Activated CD8-positive, alpha-beta memory T cell treated with anti-CD3 and anti-CD28 coated beads for 4 hours (primary cell): Measurements from ENCODE around the gene NMD3.
"Not testable (repeated sequence)": the region's sequence is repeated elsewhere in the genome, so short reads cannot be mapped to it uniquely, and the experiment has no call there.

Experiments
- DNase-seq, 2 donors: peaks; one replicate each; pipeline ENCODE4 v3.0.0-alpha.2; 2020; ENCODE audit warnings: low read depth in 2 of 2

Gene NMD3

DNA sequence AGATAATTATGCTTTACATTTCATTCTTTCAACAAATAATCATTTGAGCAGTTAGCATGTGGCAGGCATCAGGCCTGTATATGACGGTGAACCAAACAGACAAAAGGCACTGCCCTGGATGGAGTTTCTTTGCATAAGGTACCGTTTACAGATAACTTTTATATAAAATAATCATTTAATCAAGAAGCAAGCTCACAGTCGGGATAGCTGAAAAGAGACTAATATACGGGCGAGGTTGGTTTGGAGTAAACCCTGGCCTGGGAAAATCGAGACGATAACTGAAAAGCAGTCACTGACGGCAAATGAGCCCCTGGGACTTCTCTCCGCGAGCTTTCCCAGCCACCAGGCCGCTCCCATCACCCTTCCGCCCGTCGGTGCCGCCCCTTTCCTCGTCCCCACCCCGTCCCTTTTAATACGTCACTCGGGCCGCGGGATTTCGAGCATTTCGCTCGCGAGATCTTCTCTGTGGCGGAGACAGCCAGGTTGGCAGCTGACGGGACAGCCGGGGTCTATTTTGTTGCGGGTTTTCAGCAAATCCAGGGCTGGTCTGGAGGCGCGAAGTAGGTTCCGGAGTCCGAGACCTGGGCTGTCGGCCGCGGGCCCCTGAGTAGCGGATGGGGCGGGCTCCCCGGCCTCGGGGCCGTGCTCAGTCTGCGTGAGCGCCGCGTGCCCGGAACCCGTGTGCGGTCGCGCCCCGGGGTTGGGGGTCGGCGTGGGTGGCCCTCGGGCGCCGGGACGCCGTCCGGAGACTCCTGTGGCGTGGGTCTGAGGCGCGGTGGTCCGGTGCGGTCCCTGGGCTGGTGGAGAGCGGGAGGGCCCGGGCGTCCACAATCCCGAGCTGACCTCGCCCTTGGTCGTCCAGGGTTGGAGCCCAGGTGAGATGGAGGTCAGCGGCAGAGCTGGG is at the start of gene NMD3:
NMD3 (plus strand) TSS at position 462 of the 904 bp plus-strand sequence. CDS start 703 bp downstream, outside the sequence.
- DNase-seq = peak; percentile 84 to 86

GRCh38 chr3:161171639-161172552 is 49.2 kb upstream of the NMD3 start:
- no peak for DNase-seq

GRCh38 chr3:161175506-161175905 is 45.6 kb upstream of the NMD3 start:
- DNase-seq = no peak

GRCh38 chr3:161177991-161178390 is 43.1 kb upstream of the NMD3 start:
- DNase-seq = no peak

- not testable (repeated sequence) for DNase-seq
These were observed 39.7 kb upstream of the NMD3 start for GRCh38 chr3:161181371-161181770.

DNA sequence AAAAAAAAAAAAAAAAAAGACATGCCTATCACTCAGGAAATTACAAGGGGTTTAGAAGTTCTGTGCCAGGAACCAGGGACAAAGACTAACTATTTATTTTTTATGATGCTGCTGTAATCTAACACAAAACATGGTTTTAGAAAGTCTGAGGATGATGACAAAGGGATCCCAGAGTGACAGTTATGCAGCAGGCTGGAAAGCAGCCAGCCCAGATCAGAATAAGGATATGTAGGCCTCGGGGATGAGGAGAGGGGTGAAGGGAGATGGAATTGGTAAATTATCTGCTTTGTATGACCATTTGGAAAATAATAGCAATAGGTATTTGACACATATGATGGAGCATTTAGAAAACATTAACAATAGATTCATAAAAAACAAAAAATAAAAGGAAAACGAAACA is 34.1 kb upstream of the NMD3 start:
- DNase-seq = no peak

DNA sequence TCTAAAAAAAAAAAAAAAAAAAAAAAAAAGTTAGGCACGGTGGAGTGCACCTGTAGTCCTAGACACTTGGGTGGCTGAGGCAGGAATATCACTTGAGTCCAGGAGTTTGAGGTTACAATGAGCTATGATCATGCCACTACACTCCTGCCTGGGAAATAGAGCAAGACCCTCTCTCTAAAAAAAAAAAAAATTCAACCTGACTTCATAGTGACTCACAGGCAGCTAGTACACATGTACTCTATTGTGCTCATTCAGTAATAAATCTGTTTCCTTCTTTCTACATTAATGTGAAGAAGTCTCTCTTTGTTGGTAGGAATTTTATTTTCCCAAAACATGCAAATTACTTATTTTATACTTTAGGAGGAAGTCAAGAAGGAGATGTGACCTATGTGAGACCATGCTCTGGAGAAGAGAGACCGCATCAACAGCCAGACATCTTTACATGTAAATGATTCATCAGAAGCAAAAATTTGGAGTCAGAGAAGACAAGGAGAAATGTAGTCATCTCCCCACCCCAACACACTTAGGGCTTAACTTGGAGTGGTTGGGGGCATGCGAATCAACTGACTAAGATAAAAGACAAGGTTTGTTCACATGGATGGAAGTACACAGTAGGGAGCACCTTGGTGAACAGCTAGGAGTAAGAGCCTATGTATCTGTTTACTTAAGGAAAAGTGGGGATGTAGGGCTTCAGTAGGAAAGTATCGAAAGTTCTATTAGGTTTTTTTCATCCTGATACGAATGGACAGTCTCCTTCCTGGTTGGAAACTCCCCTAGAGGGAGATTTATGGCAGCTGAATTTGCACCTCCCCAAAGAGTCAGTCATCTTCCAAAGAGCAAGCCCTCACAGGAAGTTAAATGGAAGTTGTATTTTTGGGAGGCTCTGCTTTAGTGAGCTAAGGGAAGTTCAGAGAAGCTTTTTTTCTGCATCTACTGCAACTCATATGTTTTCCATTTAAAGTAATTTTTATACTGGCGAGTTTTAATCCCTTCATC is 23.0 kb upstream of the NMD3 start:
- DNase-seq = no peak

- DNase-seq = no peak
These were observed 21.2 kb upstream of the NMD3 start for GRCh38 chr3:161199926-161200325.

GRCh38 chr3:161203485-161204098 is 17.5 kb upstream of the NMD3 start:
- no peak for DNase-seq

DNA sequence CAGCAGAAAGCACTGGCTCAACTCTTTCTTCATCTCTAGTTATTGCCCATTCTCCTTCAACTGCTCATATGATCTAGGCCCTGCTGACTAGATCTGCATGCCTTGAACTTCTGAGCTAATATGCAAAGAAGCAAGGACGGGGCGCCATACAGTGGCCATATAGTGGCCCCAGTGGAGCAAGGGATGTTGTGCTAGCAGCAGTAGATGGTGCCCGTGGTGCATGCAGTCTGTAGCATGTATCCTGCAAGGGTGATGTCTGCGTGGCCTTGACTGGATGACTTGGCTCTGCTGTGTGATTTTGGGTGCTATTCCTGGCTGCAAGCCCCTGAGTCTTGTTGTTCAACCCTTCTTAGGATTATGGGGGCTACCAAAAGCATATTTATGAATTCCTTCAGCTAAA is 12.2 kb upstream of the NMD3 start:
- DNase-seq = no peak

- DNase-seq = no peak
These were observed 8.8 kb upstream of the NMD3 start for GRCh38 chr3:161212171-161212771.

DNA sequence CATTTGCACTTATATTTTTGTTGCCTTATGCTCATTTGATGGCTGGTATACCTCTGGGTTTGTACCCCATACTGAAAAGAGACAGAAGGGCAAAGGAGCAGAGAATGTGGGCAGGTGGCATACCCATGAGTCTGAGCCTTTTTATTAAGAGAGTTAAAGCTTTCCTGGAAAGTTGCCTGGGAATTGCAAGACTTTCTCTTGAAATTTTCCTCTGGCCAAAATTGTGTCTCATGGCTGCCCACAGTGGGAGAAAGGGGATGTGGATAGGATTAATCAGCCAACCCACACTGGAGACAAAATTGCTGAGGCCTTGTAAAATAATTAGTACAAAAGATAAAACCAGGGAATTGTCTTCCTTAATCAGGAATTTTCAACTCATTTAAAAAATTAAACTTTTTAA is 8.2 kb upstream of the NMD3 start:
- DNase-seq = no peak

DNA sequence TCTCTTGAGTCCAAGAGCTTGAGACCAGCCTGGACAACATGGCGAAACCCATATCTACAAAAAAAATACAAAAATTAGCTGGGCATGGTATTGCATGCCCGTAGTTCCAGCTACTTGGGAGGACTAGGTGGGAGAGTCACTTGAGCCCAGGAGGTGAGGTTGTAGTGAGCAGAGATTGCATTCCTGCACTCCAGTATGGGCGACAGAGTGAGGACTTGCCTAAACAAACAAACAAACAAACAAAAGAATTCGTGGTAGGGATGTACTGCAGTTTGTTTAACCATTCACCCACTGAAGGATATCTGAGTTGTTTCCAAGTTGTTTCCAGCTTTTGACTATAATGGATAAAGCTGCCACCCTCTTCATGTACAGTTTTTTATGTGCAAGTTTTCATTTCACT is 7.5 kb upstream of the NMD3 start:
- no peak for DNase-seq

GRCh38 chr3:161215185-161215584 is 5.9 kb upstream of the NMD3 start:
- no peak for DNase-seq

- DNase-seq = no peak
These were observed 3.6 kb upstream of the NMD3 start for GRCh38 chr3:161217496-161217895.

GRCh38 chr3:161219495-161219894 is 1.6 kb upstream of the NMD3 start:
- no peak for DNase-seq

DNA sequence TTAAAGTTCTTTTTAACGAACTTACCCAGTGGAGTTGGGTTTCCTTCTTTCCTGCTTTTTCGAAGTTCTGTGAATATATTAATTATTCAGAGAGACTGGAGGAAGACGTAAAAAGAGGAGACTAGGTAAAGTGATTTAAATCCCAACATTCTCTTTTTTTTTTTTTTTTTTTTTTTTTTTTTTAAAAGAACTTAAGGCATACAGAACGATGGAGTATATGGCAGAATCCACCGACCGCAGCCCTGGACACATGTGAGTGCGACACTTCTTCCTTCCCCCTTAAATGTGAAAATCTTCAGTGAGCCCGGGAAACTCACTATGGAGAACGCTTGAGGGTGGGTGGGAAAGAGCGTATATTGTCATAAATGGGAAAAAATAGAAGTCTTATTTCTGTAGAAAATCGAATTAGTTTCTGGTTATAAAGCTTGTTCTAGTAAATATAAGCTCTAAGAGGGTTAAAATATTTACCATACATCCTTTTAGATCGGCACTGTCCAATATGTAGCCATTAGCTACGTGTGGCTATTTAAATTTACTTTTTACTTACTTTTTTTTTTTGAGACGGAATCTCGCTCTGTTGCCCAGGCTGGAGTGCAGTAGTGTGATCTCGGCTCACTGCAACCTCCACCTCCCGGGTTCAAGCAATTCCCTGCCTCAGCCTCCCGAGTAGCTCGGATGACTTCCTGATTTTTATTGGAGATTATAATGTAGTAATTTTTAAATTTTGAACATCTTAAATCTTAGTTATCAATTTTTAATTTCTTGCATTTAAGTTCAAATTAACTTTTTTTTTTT is 892 bp downstream of the NMD3 start:
- DNase-seq = no peak

DNA sequence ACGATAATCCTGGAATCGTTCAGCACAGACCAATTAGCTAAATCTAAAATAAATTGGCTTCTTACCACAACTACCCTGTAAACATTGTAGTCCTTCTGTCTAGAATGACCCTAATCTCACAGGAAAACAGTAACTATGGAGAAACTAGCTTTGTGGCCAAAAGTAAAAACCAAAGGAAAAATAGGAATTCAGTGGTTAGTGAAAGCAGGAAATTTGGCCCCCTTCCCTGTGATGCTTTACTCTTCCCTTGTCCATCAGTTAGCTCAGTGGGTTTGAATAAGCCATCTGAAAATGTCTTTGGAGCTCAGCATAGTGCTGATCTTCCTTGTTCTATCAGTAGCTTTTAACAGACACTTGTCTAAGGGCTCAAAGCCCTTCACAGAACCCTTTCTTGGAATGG is 1.6 kb downstream of the NMD3 start:
- DNase-seq = no peak

DNA sequence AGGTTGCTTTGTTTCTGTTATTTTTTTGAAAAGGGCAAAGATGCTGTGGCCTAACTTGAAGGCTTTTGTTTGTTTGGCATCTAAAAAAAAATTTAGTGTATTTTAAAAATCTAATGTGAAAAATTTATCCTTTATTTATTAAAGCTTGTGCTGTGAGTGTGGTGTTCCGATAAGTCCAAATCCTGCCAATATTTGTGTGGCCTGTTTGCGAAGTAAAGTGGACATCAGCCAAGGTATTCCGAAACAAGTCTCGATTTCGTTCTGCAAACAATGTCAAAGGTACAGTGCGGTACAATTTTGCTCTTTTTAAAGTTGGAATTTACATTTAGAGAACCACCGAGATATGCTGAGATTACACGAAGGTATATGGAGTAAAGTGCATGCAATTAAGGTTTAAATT is 3.7 kb downstream of the NMD3 start:
- DNase-seq = no peak
